Activated CD8-positive, alpha-beta memory T cell treated with anti-CD3 and anti-CD28 coated beads, Interleukin-2, amount 50 U/mL, for 48 hours (primary cell): ENCODE results near the gene SERP1.
"Not testable (repeated sequence)": the region's sequence is repeated elsewhere in the genome, so short reads cannot be mapped to it uniquely, and the experiment has no call there.

Source experiments
- DNase-seq: peaks from one replicate; pipeline ENCODE4 v3.0.0-alpha.2; 2020

SERP1 gene

GRCh38 chr3:150538324-150539208 is 7.7 kb downstream of the SERP1 start:
- DNase-seq: no peak

DNA sequence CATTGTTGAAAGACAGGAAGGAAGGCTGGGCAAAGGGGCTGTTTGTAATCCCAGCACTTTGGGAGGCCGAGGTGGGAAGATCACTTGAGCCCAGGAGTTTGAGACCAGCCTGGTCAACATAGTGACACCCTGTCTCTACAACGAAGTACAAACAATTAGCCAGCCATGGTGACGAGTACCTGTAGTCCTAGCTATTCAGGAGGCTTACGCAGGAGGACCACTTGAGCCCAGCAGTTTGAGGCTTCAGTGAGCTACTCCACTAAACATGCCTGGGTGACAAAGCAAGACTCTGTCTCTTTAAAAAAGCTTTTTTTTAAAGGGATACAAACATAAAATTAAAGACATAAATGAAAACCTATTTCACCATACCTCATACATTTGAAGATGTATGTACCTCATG is 11.1 kb downstream of the SERP1 start:
- no peak for DNase-seq

DNA sequence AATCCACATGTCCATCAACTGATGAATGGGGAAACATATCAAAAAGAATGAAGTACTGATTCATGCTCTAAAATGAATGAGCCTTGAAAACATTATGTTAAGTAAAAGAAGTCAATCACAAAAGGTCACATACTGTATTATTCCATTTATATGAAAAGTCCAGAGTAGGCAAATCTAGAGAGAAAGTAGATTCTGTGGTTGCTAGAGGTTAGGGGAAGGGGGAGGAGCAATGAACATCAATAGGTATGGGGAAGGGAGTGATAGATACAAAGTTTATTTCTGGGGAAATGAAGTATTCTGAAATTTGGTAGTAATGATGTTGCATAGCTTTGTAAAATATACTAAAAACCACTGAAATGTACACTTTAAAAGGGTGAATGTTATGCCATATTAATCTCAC is 14.5 kb downstream of the SERP1 start:
- no peak for DNase-seq

GRCh38 chr3:150528354-150528797 is 17.9 kb downstream of the SERP1 start:
- DNase-seq: no peak

DNA sequence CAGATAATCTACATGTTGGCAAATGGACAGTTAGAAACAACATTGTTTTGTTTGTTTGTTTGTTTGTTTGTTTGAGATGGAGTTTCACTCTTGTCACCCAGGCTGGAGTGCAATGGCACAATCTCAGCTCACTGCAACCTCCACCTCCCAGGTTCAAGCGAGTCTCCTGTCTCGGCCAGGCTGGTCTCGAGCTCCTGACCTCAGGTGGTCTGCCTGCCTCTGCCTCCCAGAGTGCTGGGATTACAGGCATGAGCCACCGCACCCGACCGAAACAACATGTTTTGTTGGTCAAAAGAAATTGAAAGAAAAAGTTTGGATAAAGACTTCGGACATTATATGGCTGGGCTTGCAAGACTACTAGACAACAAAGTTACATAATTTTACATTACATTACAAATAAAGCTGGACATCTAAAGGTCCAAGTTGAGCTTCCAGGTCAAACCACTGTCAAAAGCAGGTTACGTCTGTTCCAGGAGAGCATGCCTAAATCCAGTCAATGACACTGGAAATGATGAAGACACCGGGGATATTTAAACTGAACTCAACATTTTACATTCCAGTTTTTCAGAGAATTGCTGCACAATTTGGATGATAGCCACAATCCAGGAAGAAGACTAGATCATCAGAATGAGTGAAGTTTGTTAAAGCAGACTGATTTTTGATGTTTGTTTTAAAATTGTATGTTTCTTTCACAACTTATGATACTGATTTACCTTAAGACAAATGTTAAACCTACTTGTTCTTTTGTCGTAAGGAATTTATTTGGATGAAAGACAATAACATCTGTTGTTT is 18.6 kb downstream of the SERP1 start:
- DNase-seq: no peak

GRCh38 chr3:150523538-150523937 is 22.8 kb downstream of the SERP1 start:
- DNase-seq: no peak

- DNase-seq: no peak
These were observed 24.8 kb downstream of the SERP1 start for GRCh38 chr3:150521463-150521862.

DNA sequence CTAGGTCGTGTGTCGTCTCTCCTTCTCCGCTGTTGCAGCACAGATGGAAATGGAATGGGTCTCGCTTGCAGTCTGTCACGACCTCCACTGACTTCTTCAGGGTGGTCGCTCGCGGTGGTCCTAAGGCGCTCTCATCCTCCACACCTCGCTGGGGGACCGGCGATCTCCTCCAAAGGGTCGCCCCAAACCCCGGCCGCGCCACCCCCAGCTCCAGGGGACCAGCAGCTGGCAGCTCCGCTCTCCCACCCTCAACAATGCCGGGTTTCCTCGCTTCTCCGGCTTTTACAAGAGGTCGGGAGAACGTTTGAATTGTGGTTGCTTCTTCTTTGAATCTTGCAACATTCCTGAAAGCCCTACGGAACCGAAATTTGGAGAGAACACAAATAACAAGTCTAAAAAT is 25.9 kb downstream of the SERP1 start:
- DNase-seq: no peak

DNA sequence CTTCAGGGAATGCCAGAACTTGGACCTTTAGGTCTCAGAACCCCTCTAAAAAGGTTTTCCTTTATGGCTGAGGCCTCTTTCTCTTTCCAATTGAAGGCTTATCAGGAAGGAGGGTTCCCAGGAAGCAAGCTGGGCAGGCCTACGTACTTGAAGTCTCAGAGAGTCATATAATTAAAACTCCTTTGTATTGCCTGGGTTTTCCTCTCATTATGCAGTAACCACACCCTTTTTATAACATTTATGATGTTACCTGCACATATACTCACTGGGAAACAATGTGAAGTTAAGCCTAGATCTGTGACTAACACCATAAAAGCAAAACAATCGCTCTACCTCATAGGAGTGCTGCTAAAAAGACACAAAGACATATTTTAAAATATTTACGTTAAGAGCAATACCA is 27.3 kb downstream of the SERP1 start:
- no peak for DNase-seq

GRCh38 chr3:150515210-150515609 is 31.1 kb downstream of the SERP1 start:
- no peak for DNase-seq

DNA sequence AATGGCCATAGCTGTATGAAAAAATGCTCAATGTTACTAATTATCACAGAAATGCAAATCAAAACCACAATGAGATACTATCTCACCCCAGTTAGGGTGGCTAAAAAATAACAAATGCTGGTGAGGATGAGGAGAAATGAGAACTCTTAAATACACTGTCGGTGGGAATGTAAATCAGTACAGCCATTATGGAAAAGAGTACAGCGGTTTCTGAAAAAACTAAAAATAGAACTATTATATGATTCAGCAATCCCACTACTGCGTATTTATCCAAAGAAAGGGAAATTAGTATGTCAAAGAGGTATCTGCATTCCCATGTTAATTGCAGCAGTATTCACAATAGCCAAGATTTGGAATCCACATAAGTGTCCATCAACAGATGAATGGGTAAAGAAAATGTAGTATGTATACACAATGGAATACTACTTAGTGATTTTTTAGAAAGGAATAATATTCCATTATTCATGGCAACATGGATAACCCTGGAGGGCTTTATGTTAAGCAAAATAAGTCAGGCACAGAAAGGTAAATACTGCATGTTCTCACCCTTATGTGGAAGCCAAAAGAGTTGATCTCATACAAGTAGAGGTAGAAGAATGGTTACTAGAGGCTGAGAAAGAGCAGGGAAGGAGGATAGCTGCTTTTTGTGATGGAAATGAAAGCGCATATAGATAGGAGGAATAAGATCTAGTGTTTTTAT is 35.0 kb downstream of the SERP1 start:
- DNase-seq: no peak

DNA sequence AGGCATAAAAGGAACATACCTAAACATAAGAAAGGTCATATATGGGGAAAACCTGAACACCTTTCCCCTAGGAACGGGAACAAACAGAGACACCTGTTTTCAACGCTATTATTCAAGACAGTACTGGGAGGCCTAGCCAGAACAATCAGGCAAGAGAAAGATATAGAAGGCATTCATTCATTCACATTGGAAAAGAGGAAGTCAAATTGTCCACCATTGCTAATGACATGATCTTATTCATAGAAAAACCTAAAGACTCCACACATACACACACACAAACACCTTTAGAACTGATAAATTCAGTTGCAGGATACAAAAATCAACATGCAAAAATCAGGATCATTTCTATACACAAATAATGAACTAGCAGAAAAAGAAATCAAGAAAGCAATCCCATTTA is 36.5 kb downstream of the SERP1 start:
- DNase-seq: no peak

- no peak for DNase-seq
These were observed 37.9 kb downstream of the SERP1 start for GRCh38 chr3:150508401-150508800.

DNA sequence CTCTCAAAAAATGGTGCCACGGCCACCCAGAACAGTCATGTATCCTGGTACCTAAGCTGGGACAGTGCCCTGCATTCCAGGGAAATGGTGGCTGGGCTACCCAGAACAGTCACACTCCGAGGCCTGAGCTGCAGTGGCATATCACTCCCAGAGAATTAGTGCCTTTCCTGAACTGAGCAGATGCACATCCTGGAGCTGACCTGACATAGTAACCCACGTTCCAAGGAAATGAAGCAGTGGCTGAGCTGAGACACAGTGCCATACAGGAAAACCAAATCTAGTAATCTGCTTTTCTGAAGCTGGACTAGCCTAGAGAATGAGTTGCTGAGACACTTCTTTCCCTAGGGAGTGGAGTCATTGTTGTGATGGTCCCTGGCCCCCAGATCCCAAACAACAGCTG is 41.8 kb downstream of the SERP1 start:
- DNase-seq: no peak

- no peak for DNase-seq
These were observed 42.7 kb downstream of the SERP1 start for GRCh38 chr3:150503402-150504099.

DNA sequence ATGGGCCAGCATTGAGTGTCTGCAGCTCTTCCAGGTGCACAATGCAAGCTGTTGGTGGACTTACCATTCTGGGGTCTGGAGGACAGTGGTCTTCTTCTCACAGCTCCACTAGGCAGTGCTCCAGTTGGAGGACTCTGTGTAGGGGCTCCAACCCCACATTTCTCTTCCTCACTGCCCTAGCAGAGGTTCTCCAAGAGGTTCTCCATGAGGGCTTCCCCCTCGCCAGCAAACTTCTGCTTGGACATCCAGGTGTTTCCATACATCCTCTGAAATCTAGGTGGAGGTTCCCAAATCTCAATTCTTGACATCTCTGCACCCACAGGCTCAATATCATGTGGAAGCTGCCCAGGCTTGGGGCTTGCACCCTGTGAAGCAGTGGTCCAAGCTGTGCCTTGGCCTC is 45.3 kb downstream of the SERP1 start:
- not testable (repeated sequence) for DNase-seq

GRCh38 chr3:150497956-150498355 is 48.3 kb downstream of the SERP1 start:
- DNase-seq: no peak

GRCh38 chr3:150495563-150496168 is 50.6 kb downstream of the SERP1 start:
- no peak for DNase-seq

GRCh38 chr3:150495149-150495548 is 51.1 kb downstream of the SERP1 start:
- no peak for DNase-seq

- no peak for DNase-seq
These were observed 51.8 kb downstream of the SERP1 start for GRCh38 chr3:150494411-150494977.
